SK-MEL-5 (cell line): ENCODE measurements around the gene ECHS1. TPM values are rescaled to one million over a fixed set of nuclear protein-coding genes. Genes with fewer than 3 reads are reported as not detected.
"Not testable (repeated sequence)": the region's sequence is repeated elsewhere in the genome, so short reads cannot be mapped to it uniquely, and the experiment has no call there.

Experiments
- DNase-seq: peaks from one replicate; pipeline ENCODE4 v3.0.0-alpha.2; 2016; ENCODE audit warnings: low read depth, low spot score
- in situ Hi-C: cut with HindIII; loops from 2 replicates; pipeline ENCODE4 v1.10.0; 2016; ENCODE audit warnings: low sequenced_read_pairs, high pct_unique_total_duplicates, low pct_unique_long_range_greater_than_20kb
- total RNA-seq: library from RNA; depleted of rRNA; stranded (reverse); fragments of >200 nt; shearing (Covaris generic); gene quantifications from 2 replicates; pipeline ENCODE4 v1.2.3, GENCODE V29; 2014

ECHS1 gene
- total RNA-seq, 1 experiment from 2014 or later = 90.4 TPM

GRCh38 chr10:133385214-133385613 is 12.1 kb upstream of the ECHS1 start:
- in situ Hi-C loops = no loop called here
- no peak for DNase-seq

GRCh38 chr10:133384071-133384470 is 10.9 kb upstream of the ECHS1 start:
- in situ Hi-C loops = no loop called here
- no peak for DNase-seq

- DNase-seq = no peak
- in situ Hi-C loops = no loop called here
Measured at GRCh38 chr10:133383551-133383950, 10.4 kb upstream of the ECHS1 start.

GRCh38 chr10:133381036-133381435 is 7.9 kb upstream of the ECHS1 start:
- in situ Hi-C loops = no loop called here
- DNase-seq = no peak

- no peak for DNase-seq
- in situ Hi-C loops = no loop called here
Measured at GRCh38 chr10:133379801-133380666, 6.9 kb upstream of the ECHS1 start.

GRCh38 chr10:133379152-133379800 is 6.1 kb upstream of the ECHS1 start, which contains the start of gene PAOX:
TSS of gene PAOX (plus strand) at chr10:133379262. CDS start at chr10:133379317, 55 bp downstream.
- DNase-seq = peak; percentile 18
- in situ Hi-C loops = no loop called here

GRCh38 chr10:133378251-133379096 is 5.3 kb upstream of the ECHS1 start:
- DNase-seq = peak; percentile 20
- in situ Hi-C loops = no loop called here

- in situ Hi-C loops = no loop called here
- DNase-seq = no peak
Measured at GRCh38 chr10:133377818-133378250, 4.7 kb upstream of the ECHS1 start.

GRCh38 chr10:133377025-133377817 is 4.1 kb upstream of the ECHS1 start:
- in situ Hi-C loops = no loop called here
- no peak for DNase-seq

- DNase-seq, in situ Hi-C loops: not testable (repeated sequence)
Measured at GRCh38 chr10:133376183-133376582, 3.0 kb upstream of the ECHS1 start.

GRCh38 chr10:133375357-133376115 is 2.4 kb upstream of the ECHS1 start:
- peak; percentile 60 for DNase-seq
- in situ Hi-C loops = no loop called here

GRCh38 chr10:133372507-133372906 is 647 bp downstream of the ECHS1 start:
- no peak for DNase-seq
- in situ Hi-C loops = no loop called here

- no peak for DNase-seq
- in situ Hi-C loops = no loop called here
Measured at GRCh38 chr10:133370030-133370786, 2.9 kb downstream of the ECHS1 start.

- no peak for DNase-seq
- in situ Hi-C loops = no loop called here
Measured at GRCh38 chr10:133368153-133368552, 5.0 kb downstream of the ECHS1 start.

- in situ Hi-C loops, DNase-seq: not testable (repeated sequence)
Measured at GRCh38 chr10:133367461-133367860, 5.7 kb downstream of the ECHS1 start.

GRCh38 chr10:133366751-133367150 is 6.4 kb downstream of the ECHS1 start:
- in situ Hi-C loops = no loop called here
- DNase-seq = no peak
